Panc1 (cell line): Measurements from ENCODE around the gene KCNN3. TPM values are rescaled to one million over a fixed set of nuclear protein-coding genes. Genes with fewer than 3 reads are reported as not detected.

ENCODE experiments used
- ATAC-seq: fragments of 200-7000 bp; cut with Tn5 transposase; 2 replicates; pipeline ENCODE4 v1.9.1; 2020; ENCODE audit warnings: mild to moderate bottlenecking, moderate library complexity
- BruUV-seq: library from RNA; stranded (reverse); fragments of 400-500 nt; replicated peaks from 2 replicates; lab custom pipeline; 2021; lab: Mats Ljungman, UMichigan
- CTCF ChIA-PET: fragments of 300-600 bp; sonication (Branson Sonifier 250); formaldehyde crosslinking; loops from one replicate; lab custom pipeline; 2022; ENCODE audit warnings: antibody characterized with exemption; lab: Charles Lee
- POLR2A ChIA-PET: fragments of 300-600 bp; sonication (Branson Sonifier 250); formaldehyde crosslinking; loops from one replicate; lab custom pipeline; 2022; ENCODE audit warnings: antibody characterized with exemption; lab: Charles Lee
- DNase-seq: peaks from one replicate; pipeline ENCODE4 v3.0.0-alpha.2; 2010; ENCODE audit warnings: low read depth, low spot score
- H3K27ac ChIP-seq: 2 replicates; pipeline ENCODE4 v1.5.1; 2011; ENCODE audit warnings: mild to moderate bottlenecking, low read length, inconsistent platforms
- H3K27me3 ChIP-seq: fragments of 200-500 bp; sonication (Bioruptor generic); 2 replicates; pipeline ENCODE4 v1.6.0; 2014; ENCODE audit warnings: low read length, inconsistent platforms; ENCODE audit not compliant: control insufficient read depth, insufficient read depth
- H3K36me3 ChIP-seq: fragments of 200-500 bp; sonication (Bioruptor generic); 2 replicates; pipeline ENCODE4 v1.5.1; 2014; ENCODE audit warnings: inconsistent platforms, mild to moderate bottlenecking, low read length, moderate library complexity; ENCODE audit not compliant: control insufficient read depth, insufficient read depth
- H3K4me1 ChIP-seq: 2 replicates; pipeline ENCODE4 v1.5.1; 2011; ENCODE audit warnings: inconsistent platforms, mild to moderate bottlenecking, low read length, moderate library complexity; ENCODE audit not compliant: control insufficient read depth, insufficient read depth
- H3K4me3 ChIP-seq, 2 experiments: 2 replicates each; pipeline ENCODE4 v1.5.1; 2011 to 2012; ENCODE audit warnings: low read depth in 2 of 2, low read length in 2 of 2, mild to moderate bottlenecking in 2 of 2, inconsistent platforms in 1 of 2, moderate library complexity in 1 of 2
- H3K9me3 ChIP-seq: fragments of 200-500 bp; sonication (Bioruptor generic); 2 replicates; pipeline ENCODE4 v1.5.1; 2014; ENCODE audit warnings: low read depth, mild to moderate bottlenecking, inconsistent platforms, low read length, moderate library complexity; ENCODE audit not compliant: control insufficient read depth, insufficient read depth
- POLR2AphosphoS5 ChIP-seq: IDR thresholded peaks from 2 replicates; pipeline ENCODE4 v1.6.1; 2012; ENCODE audit warnings: mild to moderate bottlenecking, low read depth, low read length, moderate library complexity
- SIN3A ChIP-seq: IDR thresholded peaks from 2 replicates; pipeline ENCODE4 v1.6.1; 2012; ENCODE audit warnings: low read depth, mild to moderate bottlenecking, low read length, moderate library complexity, borderline replicate concordance; ENCODE audit not compliant: insufficient read depth
- TCF7L2 ChIP-seq: IDR thresholded peaks from 2 replicates; pipeline ENCODE4 v1.6.1; 2011; ENCODE audit warnings: mild to moderate bottlenecking, low read depth, low read length, inconsistent platforms
- in situ Hi-C: cut with HindIII; loops from 2 replicates; pipeline ENCODE4 v1.10.0; 2016; ENCODE audit warnings: low sequenced_read_pairs, low pct_unique_long_range_greater_than_20kb
- intact Hi-C: fragments of 100-400 bp; cut with micrococcal nuclease; formaldehyde crosslinking; loops from one replicate; pipeline ENCODE4 v1.10.0; 2022; ENCODE audit not compliant: unreplicated experiment
- total RNA-seq: library from RNA; stranded (reverse); gene quantifications from one replicate; pipeline ENCODE4 v1.2.1, GENCODE V29; 2021; ENCODE audit not compliant: unreplicated experiment
- TF ChIP-seq, protein P1 (sequence below): fragments of 450-650 bp; IDR thresholded peaks from 2 replicates; pipeline ENCODE4 v1.5.1; 2017; ENCODE audit warnings: mild to moderate bottlenecking
- TF ChIP-seq, protein P2 (sequence below), 2 experiments: IDR thresholded peaks; 2 replicates each; pipeline ENCODE4 v1.6.1; 2011 to 2012; ENCODE audit warnings: low read depth in 2 of 2, control low read depth in 1 of 2, low read length in 1 of 2, mild to moderate bottlenecking in 1 of 2, moderate library complexity in 1 of 2; ENCODE audit not compliant: insufficient read depth in 1 of 2

KCNN3 gene
- total RNA-seq, 1 experiment from 2014 or later, result 0.05 TPM

DNA sequence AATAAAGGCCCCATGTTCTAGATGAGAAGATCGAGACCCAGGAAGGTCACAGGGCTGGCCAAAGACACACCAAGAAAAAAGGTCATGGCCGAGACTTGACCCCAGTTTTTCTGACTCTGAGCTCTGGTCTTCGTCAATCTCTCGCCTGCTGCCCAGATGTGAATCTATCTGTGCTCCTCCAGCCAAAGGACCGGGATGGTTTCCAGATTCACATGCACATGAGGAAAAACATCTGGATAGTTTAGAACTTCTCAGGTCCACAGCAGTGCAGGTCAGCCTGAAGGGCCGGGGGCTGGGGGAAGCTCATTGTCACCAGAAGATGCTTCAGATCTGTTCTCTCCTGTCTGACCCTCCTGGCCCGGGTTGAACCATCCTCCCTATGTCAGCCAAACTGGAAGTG, 49.0 kb downstream of the KCNN3 start:
- DNase-seq (no peak), ATAC-seq (no peak)
- BruUV-seq, result no TSS peak
- Histone ChIP-seq H3K27ac (no peak overlapping the region), H3K9me3 (no peaks in the 10 kb centered on the region), H3K4me3 (no peak overlapping the region), H3K36me3 (no peaks in the 10 kb centered on the region), H3K4me1 (no peaks in the 10 kb centered on the region), H3K27me3 (no peaks in the 10 kb centered on the region)
- in situ Hi-C loops, result no loop called here
- intact Hi-C loops, result no loop called here
- CTCF ChIA-PET, result no interaction called here
- POLR2A ChIA-PET, result no interaction called here
- TF ChIP-seq, protein P1, sequence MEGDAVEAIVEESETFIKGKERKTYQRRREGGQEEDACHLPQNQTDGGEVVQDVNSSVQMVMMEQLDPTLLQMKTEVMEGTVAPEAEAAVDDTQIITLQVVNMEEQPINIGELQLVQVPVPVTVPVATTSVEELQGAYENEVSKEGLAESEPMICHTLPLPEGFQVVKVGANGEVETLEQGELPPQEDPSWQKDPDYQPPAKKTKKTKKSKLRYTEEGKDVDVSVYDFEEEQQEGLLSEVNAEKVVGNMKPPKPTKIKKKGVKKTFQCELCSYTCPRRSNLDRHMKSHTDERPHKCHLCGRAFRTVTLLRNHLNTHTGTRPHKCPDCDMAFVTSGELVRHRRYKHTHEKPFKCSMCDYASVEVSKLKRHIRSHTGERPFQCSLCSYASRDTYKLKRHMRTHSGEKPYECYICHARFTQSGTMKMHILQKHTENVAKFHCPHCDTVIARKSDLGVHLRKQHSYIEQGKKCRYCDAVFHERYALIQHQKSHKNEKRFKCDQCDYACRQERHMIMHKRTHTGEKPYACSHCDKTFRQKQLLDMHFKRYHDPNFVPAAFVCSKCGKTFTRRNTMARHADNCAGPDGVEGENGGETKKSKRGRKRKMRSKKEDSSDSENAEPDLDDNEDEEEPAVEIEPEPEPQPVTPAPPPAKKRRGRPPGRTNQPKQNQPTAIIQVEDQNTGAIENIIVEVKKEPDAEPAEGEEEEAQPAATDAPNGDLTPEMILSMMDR, result no peak
- TF ChIP-seq SIN3A (no peak), POLR2AphosphoS5 (no peak), TCF7L2 (no peak)
- TF ChIP-seq, protein P2, sequence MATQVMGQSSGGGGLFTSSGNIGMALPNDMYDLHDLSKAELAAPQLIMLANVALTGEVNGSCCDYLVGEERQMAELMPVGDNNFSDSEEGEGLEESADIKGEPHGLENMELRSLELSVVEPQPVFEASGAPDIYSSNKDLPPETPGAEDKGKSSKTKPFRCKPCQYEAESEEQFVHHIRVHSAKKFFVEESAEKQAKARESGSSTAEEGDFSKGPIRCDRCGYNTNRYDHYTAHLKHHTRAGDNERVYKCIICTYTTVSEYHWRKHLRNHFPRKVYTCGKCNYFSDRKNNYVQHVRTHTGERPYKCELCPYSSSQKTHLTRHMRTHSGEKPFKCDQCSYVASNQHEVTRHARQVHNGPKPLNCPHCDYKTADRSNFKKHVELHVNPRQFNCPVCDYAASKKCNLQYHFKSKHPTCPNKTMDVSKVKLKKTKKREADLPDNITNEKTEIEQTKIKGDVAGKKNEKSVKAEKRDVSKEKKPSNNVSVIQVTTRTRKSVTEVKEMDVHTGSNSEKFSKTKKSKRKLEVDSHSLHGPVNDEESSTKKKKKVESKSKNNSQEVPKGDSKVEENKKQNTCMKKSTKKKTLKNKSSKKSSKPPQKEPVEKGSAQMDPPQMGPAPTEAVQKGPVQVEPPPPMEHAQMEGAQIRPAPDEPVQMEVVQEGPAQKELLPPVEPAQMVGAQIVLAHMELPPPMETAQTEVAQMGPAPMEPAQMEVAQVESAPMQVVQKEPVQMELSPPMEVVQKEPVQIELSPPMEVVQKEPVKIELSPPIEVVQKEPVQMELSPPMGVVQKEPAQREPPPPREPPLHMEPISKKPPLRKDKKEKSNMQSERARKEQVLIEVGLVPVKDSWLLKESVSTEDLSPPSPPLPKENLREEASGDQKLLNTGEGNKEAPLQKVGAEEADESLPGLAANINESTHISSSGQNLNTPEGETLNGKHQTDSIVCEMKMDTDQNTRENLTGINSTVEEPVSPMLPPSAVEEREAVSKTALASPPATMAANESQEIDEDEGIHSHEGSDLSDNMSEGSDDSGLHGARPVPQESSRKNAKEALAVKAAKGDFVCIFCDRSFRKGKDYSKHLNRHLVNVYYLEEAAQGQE (IDR thresholded peaks at IDR 0.05; ENCODE audit: insufficient read depth in 1 of 2, low read depth in 2 of 2, low read length in 1 of 2), result no peak

DNA sequence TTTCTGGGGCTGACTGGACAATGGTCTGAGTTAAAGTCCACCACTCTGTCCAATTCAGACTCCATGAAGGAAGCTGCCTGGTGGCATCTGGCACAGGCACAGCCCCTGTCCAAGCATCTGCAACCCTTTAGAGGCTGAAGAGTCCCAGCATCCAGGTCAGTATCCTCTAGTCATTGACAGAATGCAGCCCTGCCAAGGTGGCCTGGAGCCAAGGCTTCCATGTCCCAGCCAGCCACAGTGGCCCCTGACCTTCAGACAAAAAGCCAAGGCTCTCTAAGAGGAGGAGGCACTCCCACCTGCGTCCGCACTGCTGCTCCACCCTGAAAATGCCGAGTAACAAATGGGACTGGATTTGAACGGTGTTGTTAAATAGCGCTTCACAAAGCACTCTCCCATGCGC, 49.4 kb downstream of the KCNN3 start:
- POLR2A ChIA-PET, result no interaction called here
- BruUV-seq, result no TSS peak
- CTCF ChIA-PET, result interaction anchor here (1.0 kb wide), 1 partner anchor 18 kb away, joined by 3 read pairs; no protein-coding TSS in a partner anchor

More for the DNA sequence above, 49.4 kb downstream of the KCNN3 start:
- Histone ChIP-seq H3K9me3 (no peaks in the 10 kb centered on the region), H3K27ac (no peak overlapping the region), H3K36me3 (no peaks in the 10 kb centered on the region), H3K4me1 (no peaks in the 10 kb centered on the region), H3K4me3 (no peak overlapping the region), H3K27me3 (no peaks in the 10 kb centered on the region)
- DNase-seq, result no peak
- no peak for ATAC-seq
- TF ChIP-seq, protein P2 (IDR thresholded peaks at IDR 0.05; ENCODE audit: insufficient read depth in 1 of 2, low read depth in 2 of 2, low read length in 1 of 2), result no peak
- TF ChIP-seq TCF7L2, result no peak
- TF ChIP-seq POLR2AphosphoS5, result no peak
- TF ChIP-seq SIN3A, result no peak
- TF ChIP-seq, protein P1, result no peak
- in situ Hi-C loops (no loop called here), intact Hi-C loops (no loop called here)
